Activated naive CD4-positive, alpha-beta T cell treated with anti-CD3 and anti-CD28 coated beads, Interleukin-2, amount 10 ng/mL, durations not matched to agents 7 days and 5 days (primary cell): Measurements from ENCODE around the gene FSIP2.
"Not testable (repeated sequence)": the region's sequence is repeated elsewhere in the genome, so short reads cannot be mapped to it uniquely, and the experiment has no call there.

Source experiments
- CTCF ChIA-PET: fragments of 350-600 bp; sonication (Branson Sonifier 250); formaldehyde crosslinking; loops from one replicate; lab custom pipeline; 2021; ENCODE audit warnings: antibody characterized with exemption; lab: Charles Lee
- DNase-seq: peaks from one replicate; pipeline ENCODE4 v3.0.0-alpha.2; 2020
- H3K27ac Mint-ChIP-seq: one replicate; pipeline ENCODE4 v1.8.0; 2021; ENCODE audit warnings: mild to moderate bottlenecking, moderate library complexity, mixed read lengths
- H3K27me3 Mint-ChIP-seq: one replicate; pipeline ENCODE4 v1.8.0; 2021; ENCODE audit warnings: mild to moderate bottlenecking, mixed read lengths
- H3K36me3 Mint-ChIP-seq: one replicate; pipeline ENCODE4 v1.8.0; 2021; ENCODE audit warnings: mixed read lengths
- H3K4me1 Mint-ChIP-seq: one replicate; pipeline ENCODE4 v1.8.0; 2021; ENCODE audit warnings: mixed read lengths
- H3K4me3 Mint-ChIP-seq: one replicate; pipeline ENCODE4 v1.8.0; 2021; ENCODE audit warnings: mild to moderate bottlenecking, moderate library complexity, mixed read lengths
- H3K9me3 Mint-ChIP-seq: one replicate; pipeline ENCODE4 v1.8.0; 2021; ENCODE audit warnings: mixed read lengths

FSIP2 gene

GRCh38 chr2:185835974-185836373 lies 97.4 kb downstream of the FSIP2 start:
- no peak for DNase-seq
- Mint-ChIP-seq H3K4me3 (no peak overlapping the region), H3K4me1 (no peaks in the 10 kb centered on the region), H3K36me3 (no peaks in the 10 kb centered on the region), H3K9me3 (peaks cover 9% of the 10 kb centered on the region), H3K27ac (no peak overlapping the region), H3K27me3 (no peaks in the 10 kb centered on the region)
- CTCF ChIA-PET = no interaction called here

- no peaks in the 10 kb centered on the region for H3K27me3 Mint-ChIP-seq
- CTCF ChIA-PET = no interaction called here
- peaks cover 1% of the 10 kb centered on the region for H3K9me3 Mint-ChIP-seq
- H3K36me3 Mint-ChIP-seq = no peaks in the 10 kb centered on the region
- H3K4me1 Mint-ChIP-seq = no peaks in the 10 kb centered on the region
- no peak overlapping the region for H3K27ac Mint-ChIP-seq
- no peak overlapping the region for H3K4me3 Mint-ChIP-seq
- DNase-seq = no peak
Observed at GRCh38 chr2:185854885-185855284, 116.3 kb downstream of the FSIP2 start.

DNA sequence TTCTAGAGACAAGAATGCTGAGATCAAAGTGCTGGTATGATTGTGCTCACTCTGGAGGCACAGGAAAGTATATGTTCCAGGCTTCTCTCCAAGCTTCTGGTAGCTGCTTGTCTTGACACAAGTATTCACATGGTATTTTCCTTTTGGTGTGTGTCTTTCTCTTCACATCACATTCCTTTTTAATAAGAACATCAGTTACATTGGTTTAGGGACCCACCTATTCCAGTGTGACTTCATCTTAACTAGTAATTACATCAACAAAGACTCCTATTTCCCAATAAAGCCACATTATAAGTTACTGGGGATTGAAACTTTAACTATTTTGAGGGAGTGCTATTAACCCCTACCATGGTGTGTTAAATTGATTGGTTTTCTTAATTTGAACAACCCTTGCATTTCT lies 119.1 kb downstream of the FSIP2 start:
- no peaks in the 10 kb centered on the region for H3K9me3 Mint-ChIP-seq
- DNase-seq = no peak
- H3K27me3 Mint-ChIP-seq = no peaks in the 10 kb centered on the region
- no peak overlapping the region for H3K27ac Mint-ChIP-seq
- no peaks in the 10 kb centered on the region for H3K36me3 Mint-ChIP-seq
- no peak overlapping the region for H3K4me3 Mint-ChIP-seq
- CTCF ChIA-PET = no interaction called here
- no peaks in the 10 kb centered on the region for H3K4me1 Mint-ChIP-seq

DNA sequence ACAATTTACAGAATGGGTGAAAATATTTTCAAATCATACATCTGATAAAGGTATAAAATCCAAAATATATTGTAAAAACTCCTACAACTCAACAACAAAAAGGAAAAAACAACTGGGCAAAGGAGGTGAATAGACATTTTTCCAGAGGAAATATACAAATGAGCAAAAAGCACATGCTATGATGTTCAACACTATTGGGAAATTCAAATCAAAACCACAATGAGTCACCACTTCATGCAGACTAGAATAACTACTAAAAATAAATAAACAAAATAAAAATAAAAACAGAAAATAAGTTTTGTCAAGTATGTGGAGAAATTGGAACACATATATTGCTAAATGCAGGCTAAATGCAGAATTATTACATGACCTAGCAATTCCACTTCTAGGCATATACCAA lies 120.9 kb downstream of the FSIP2 start:
- H3K4me1 Mint-ChIP-seq = no peaks in the 10 kb centered on the region
- CTCF ChIA-PET = no interaction called here
- peaks cover 8% of the 10 kb centered on the region for H3K9me3 Mint-ChIP-seq
- H3K27me3 Mint-ChIP-seq = no peaks in the 10 kb centered on the region
- H3K27ac Mint-ChIP-seq = no peak overlapping the region
- no peak for DNase-seq
- peaks cover 1% of the 10 kb centered on the region for H3K36me3 Mint-ChIP-seq
- H3K4me3 Mint-ChIP-seq = no peak overlapping the region

DNA sequence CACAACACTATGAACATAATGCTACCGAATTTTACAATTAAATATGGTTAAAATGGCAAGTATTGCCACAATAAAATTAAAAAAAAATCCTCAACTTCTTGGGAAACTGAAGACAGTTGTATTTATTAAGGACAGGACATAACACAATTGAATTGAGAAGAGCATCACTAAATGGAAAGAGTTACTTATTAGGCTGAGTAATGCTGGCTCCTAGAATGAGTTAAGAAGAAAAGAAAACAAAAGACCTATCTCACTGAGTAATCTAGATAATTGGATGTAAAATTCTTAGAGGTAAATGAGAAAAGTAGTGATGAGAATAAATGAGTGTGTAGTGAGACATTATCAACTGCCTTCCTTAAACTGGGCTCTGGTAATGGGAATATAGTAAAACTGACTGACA lies 121.7 kb downstream of the FSIP2 start:
- no peak for DNase-seq
- peaks cover 8% of the 10 kb centered on the region for H3K9me3 Mint-ChIP-seq
- H3K36me3 Mint-ChIP-seq = peaks cover 1% of the 10 kb centered on the region
- H3K4me1 Mint-ChIP-seq = no peaks in the 10 kb centered on the region
- H3K27me3 Mint-ChIP-seq = no peaks in the 10 kb centered on the region
- no peak overlapping the region for H3K27ac Mint-ChIP-seq
- H3K4me3 Mint-ChIP-seq = no peak overlapping the region
- CTCF ChIA-PET = no interaction called here

GRCh38 chr2:185862657-185863398 lies 124.2 kb downstream of the FSIP2 start:
- Mint-ChIP-seq H3K27me3 (no peaks in the 10 kb centered on the region), H3K36me3 (peaks cover 1% of the 10 kb centered on the region), H3K27ac (no peak overlapping the region), H3K4me3 (no peak overlapping the region), H3K4me1 (no peaks in the 10 kb centered on the region), H3K9me3 (peaks cover 11% of the 10 kb centered on the region)
- no peak for DNase-seq
- CTCF ChIA-PET = no interaction called here

DNA sequence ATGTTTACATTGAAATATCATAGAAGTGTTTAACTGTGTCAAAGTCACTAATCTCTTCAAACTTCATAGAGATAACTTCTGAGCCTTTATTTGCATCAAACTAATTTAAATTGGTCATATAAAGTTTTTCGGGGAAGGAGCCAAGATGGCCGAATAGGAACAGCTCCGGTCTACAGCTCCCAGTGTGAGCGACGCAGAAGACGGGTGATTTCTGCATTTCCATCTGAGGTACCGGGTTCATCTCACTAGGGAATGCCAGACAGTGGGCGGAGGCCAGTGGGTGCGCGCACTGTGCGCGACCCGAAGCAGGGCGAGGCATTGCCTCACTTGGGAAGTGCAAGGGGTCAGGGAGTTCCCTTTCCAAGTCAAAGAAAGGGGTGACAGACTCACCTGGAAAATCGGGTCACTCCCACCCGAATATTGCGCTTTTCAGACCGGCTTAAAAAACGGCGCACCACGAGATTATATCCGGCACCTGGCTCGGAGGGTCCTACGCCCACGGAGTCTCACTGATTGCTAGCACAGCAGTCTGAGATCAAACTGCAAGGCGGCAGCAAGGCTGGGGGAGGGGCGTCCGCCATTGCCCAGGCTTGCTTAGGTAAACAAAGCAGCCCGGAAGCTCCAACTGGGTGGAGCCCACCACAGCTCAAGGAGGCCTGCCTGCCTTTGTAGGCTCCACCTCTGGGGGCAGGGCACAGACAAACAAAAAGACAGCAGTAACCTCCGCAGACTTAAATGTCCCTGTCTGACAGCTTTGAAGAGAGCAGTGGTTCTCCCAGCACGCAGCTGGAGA lies 126.1 kb downstream of the FSIP2 start:
- DNase-seq, H3K4me3 Mint-ChIP-seq, H3K27ac Mint-ChIP-seq, H3K4me1 Mint-ChIP-seq, CTCF ChIA-PET, H3K27me3 Mint-ChIP-seq, H3K36me3 Mint-ChIP-seq: not testable (repeated sequence)
- H3K9me3 Mint-ChIP-seq = peaks cover 11% of the 10 kb centered on the region

DNA sequence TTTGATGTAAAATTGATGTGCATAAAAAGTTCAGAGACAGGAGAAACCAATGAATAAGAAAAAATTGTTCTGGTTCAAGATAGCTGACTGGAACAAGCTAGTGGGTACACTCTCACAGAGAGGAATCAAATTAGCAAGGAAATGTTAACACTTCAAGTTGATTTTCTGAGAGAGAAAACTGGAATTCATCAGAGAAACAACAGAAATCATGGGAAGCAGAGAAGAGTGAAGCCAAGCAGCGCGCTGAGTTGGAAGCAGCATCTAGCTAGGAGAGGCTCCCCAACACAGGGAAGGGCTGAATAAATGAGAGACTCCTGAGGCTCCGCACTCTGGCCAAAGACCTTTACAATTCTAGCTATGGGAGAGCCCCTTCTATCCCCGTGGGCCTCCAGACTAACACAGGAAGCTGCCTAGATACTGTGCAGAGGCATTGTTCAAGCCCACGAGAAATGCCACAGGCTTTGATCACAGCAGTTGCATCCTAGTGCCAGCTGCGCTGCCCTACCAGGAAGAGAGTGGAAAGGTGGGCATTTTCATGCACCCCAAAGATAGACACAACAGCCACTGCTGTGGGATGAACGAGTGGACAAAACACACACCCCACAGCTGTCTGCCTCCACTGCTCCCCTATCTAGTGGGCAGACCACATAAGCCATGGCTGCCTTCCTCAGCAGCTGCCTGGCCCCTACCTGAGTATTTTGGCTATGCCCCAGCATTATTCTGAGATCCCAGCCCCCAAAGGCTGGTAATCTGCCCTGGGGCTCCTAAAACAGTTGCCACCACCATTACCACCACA lies 136.7 kb downstream of the FSIP2 start:
- no peak for DNase-seq
- CTCF ChIA-PET = no interaction called here
- H3K27ac Mint-ChIP-seq = no peak overlapping the region
- no peaks in the 10 kb centered on the region for H3K36me3 Mint-ChIP-seq
- H3K4me3 Mint-ChIP-seq = no peak overlapping the region
- H3K9me3 Mint-ChIP-seq = no peaks in the 10 kb centered on the region
- no peaks in the 10 kb centered on the region for H3K4me1 Mint-ChIP-seq
- no peaks in the 10 kb centered on the region for H3K27me3 Mint-ChIP-seq

GRCh38 chr2:185876234-185876633 lies 137.6 kb downstream of the FSIP2 start:
- H3K4me1 Mint-ChIP-seq = no peaks in the 10 kb centered on the region
- DNase-seq = no peak
- no peaks in the 10 kb centered on the region for H3K27me3 Mint-ChIP-seq
- H3K27ac Mint-ChIP-seq = no peak overlapping the region
- H3K36me3 Mint-ChIP-seq = no peaks in the 10 kb centered on the region
- CTCF ChIA-PET = no interaction called here
- H3K9me3 Mint-ChIP-seq = no peaks in the 10 kb centered on the region
- no peak overlapping the region for H3K4me3 Mint-ChIP-seq

DNA sequence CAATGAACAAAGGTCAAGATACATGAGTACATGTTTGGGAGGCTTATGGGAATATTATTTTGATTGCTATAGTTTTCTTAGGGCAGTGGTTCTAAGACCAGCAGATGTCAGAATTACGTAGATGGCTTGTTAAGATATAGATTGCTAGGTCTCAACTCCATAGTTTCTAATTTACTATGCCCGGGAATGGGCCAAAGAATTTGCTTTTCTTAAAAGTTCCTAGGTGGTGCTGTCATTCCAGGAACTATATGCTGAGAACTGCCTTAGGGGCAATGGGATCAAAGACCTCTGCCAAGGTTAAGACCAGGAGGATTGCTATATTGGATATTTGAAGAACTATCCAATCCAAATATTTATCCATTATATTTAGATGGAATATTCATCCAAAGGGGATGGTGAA lies 141.8 kb downstream of the FSIP2 start:
- H3K9me3 Mint-ChIP-seq = no peaks in the 10 kb centered on the region
- H3K36me3 Mint-ChIP-seq = no peaks in the 10 kb centered on the region
- DNase-seq = no peak
- CTCF ChIA-PET = no interaction called here
- no peak overlapping the region for H3K4me3 Mint-ChIP-seq
- no peaks in the 10 kb centered on the region for H3K27me3 Mint-ChIP-seq
- no peaks in the 10 kb centered on the region for H3K4me1 Mint-ChIP-seq
- no peak overlapping the region for H3K27ac Mint-ChIP-seq
